HFFc6 (cell line): Measurements from ENCODE around the gene FADD. TPM values are rescaled to one million over a fixed set of nuclear protein-coding genes. Genes with fewer than 3 reads are reported as not detected.

ENCODE experiments used
- DNase-seq: peaks from one replicate; pipeline ENCODE4 v3.0.0-alpha.2; 2018
- H3K27ac Mint-ChIP-seq: 2 replicates; pipeline ENCODE4 v1.8.0; 2020; ENCODE audit warnings: mild to moderate bottlenecking, mixed read lengths
- H3K27me3 Mint-ChIP-seq: 2 replicates; pipeline ENCODE4 v1.8.0; 2021; ENCODE audit warnings: mild to moderate bottlenecking, moderate library complexity, mixed read lengths; ENCODE audit not compliant: insufficient read depth
- H3K36me3 Mint-ChIP-seq: 2 replicates; pipeline ENCODE4 v1.8.0; 2021; ENCODE audit warnings: low read depth, mixed read lengths
- H3K4me1 Mint-ChIP-seq: 2 replicates; pipeline ENCODE4 v1.8.0; 2020; ENCODE audit warnings: low read depth, mixed read lengths
- H3K4me3 Mint-ChIP-seq: 2 replicates; pipeline ENCODE4 v1.8.0; 2020; ENCODE audit warnings: mild to moderate bottlenecking, moderate library complexity, mixed read lengths
- H3K9me3 Mint-ChIP-seq: 2 replicates; pipeline ENCODE4 v1.8.0; 2020; ENCODE audit warnings: mild to moderate bottlenecking, mixed read lengths
- CTCF ChIP-seq: fragments of 200-600 bp; sonication (generic); IDR thresholded peaks from 2 replicates; pipeline ENCODE4 v1.5.0; 2021; ENCODE audit warnings: antibody characterized with exemption, mild to moderate bottlenecking
- total RNA-seq, 6 experiments: library from RNA; stranded (reverse); fragmentation: NEBNext Ultra II Directional; extraction: Animal tissue kit (Norgen Biotek cat#: 25700); gene quantifications; 2 replicates in 1 of 6; 3 replicates in 5 of 6; pipeline ENCODE4 v1.2.3, GENCODE V29; 2021

Gene FADD
- total RNA-seq, 6 experiments from 2014 or later: 25.8 to 32.2 (median 28.1) TPM

GRCh38 chr11:70186936-70187335 lies 16.2 kb upstream of the FADD start:
- H3K4me3 Mint-ChIP-seq: no peak overlapping the region
- H3K9me3 Mint-ChIP-seq: no peaks in the 10 kb centered on the region
- TF ChIP-seq CTCF: no peak
- peaks cover 27% of the 10 kb centered on the region for H3K27me3 Mint-ChIP-seq
- no peaks in the 10 kb centered on the region for H3K4me1 Mint-ChIP-seq
- no peaks in the 10 kb centered on the region for H3K36me3 Mint-ChIP-seq
- no peak for DNase-seq
- H3K27ac Mint-ChIP-seq: no peak overlapping the region

- H3K27me3 Mint-ChIP-seq: peaks cover 26% of the 10 kb centered on the region
- DNase-seq: no peak
- TF ChIP-seq CTCF: no peak
- no peaks in the 10 kb centered on the region for H3K36me3 Mint-ChIP-seq
- H3K4me3 Mint-ChIP-seq: no peak overlapping the region
- H3K4me1 Mint-ChIP-seq: no peaks in the 10 kb centered on the region
- H3K9me3 Mint-ChIP-seq: no peaks in the 10 kb centered on the region
- H3K27ac Mint-ChIP-seq: no peak overlapping the region
Measured at GRCh38 chr11:70187771-70188170, 15.3 kb upstream of the FADD start.

GRCh38 chr11:70189622-70190021 lies 13.5 kb upstream of the FADD start:
- Mint-ChIP-seq H3K27me3 (peaks cover 18% of the 10 kb centered on the region), H3K36me3 (no peaks in the 10 kb centered on the region), H3K4me1 (no peaks in the 10 kb centered on the region), H3K27ac (no peak overlapping the region), H3K4me3 (no peak overlapping the region), H3K9me3 (no peaks in the 10 kb centered on the region)
- no peak for DNase-seq
- no peak for TF ChIP-seq CTCF

DNA sequence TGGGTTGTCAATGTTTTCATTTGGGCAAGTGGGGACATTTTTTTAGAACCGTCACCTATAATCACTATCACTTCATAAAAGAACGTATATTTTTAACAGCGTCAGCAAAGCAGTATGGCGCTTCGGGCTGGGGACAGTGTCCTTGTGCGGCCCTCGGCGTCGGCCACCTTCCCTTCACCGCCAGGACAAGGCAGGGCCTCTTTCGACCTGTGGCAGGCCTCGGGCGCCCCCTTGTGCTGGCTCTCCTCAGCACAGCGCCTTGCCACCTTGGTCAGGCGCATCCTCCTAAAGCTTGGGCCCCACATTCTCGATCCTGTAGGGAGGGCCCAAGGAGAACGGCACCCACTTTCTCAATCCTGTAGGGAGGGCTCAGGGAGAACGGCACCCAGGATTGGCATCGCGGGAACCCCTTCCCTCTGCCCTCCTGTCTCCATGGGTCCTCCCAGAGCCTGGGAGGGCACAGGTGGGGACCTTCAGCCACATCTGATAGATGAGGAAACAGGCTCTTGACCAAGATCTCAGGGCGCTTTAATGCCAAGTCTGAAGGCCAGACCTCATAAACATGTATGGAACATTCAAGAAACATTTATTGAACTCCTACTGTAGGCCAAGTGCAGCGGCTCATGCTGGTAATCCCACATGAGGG lies 11.5 kb upstream of the FADD start:
- DNase-seq: peak; percentile 31
- Mint-ChIP-seq H3K9me3 (no peaks in the 10 kb centered on the region), H3K27me3 (peaks cover 12% of the 10 kb centered on the region)

GRCh38 chr11:70192666-70193410 lies 10.3 kb upstream of the FADD start:
- H3K27ac Mint-ChIP-seq: no peak overlapping the region
- no peaks in the 10 kb centered on the region for H3K9me3 Mint-ChIP-seq
- no peaks in the 10 kb centered on the region for H3K36me3 Mint-ChIP-seq
- peaks cover 8% of the 10 kb centered on the region for H3K27me3 Mint-ChIP-seq
- no peaks in the 10 kb centered on the region for H3K4me1 Mint-ChIP-seq
- DNase-seq: no peak
- H3K4me3 Mint-ChIP-seq: no peak overlapping the region
- TF ChIP-seq CTCF: no peak

More for the DNA sequence above, 11.5 kb upstream of the FADD start:
- Mint-ChIP-seq H3K4me1 (no peaks in the 10 kb centered on the region), H3K4me3 (no peak overlapping the region), H3K27ac (no peak overlapping the region), H3K36me3 (no peaks in the 10 kb centered on the region)
- peak; percentile 91 for TF ChIP-seq CTCF
